HG03280 (cell line): ENCODE results near the gene CYCS.
A peak's percentile ranks its signal among the peaks of the same experiment; 100 is the strongest.
"Not testable (repeated sequence)": the region's sequence is repeated elsewhere in the genome, so short reads cannot be mapped to it uniquely, and the experiment has no call there.

Experiments used
- ATAC-seq: cut with Tn5 transposase; IDR thresholded peaks from one replicate; pipeline ENCODE4 v1.9.1; 2021; ENCODE audit warnings: mild to moderate bottlenecking, moderate library complexity; ENCODE audit not compliant: unreplicated experiment

CYCS gene

DNA sequence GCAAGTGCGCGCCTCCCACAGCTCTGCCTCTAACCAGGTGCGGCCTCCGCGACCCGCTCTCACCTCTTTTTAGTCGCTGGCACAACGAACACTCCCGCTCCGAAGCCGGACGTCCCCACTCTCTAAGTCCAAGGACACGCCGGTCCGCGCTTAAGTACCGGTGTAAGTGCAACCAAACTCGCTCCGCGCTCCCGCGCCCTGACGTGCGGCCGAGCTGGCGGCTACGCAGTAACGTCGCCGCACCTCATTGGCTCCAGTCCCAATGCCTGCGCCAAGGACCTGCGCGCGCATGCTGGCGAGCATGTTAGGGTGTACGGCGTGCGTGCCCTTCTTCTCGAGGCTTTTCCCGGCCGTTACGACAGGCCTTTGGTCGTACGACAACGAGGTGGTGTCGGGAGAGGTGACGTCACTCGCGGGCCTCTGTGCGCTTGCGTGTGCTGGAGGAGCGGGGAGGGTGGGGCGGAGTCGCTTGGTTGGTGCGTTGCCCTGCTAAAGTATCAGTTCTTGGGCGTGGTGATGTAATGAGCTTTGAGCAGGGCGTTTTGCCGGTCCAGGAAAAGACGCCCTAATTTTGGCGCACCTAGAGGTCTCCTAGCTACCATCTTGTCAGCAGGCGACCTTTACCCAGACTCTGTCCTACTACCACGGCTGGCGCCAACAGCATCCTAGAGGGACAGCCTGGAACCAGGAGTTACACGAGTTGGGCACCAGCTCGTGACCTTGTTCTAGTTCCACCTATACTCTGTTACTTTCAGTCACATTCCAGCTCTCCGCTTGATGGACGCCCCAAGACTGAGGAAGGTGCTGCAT lies at the start of gene CYCS:
Gene CYCS, minus strand, starts transcription at position 124 of the 810 bp plus-strand sequence. CDS start 1,141 bp downstream, outside the sequence.
- ATAC-seq = peak; percentile 95

DNA sequence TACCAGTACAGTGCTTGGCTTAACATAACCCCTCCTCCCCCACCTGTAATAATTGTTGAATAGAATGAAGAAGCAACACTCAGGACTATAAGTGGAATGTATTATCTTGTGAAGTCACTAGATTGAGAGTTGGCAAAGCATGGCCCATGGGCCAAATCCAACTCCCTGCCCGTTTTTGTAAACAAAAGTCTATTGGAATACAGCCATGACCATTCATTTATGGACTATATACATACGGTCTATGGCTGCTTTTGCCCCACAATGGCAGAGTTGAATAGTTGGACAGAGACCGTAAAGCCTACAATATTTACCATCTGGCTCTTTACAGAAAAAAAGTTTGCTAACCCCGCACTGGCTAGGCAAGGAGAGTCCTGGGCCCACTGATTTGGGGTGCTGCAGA lies 48.1 kb upstream of the CYCS start:
- no peak for ATAC-seq

DNA sequence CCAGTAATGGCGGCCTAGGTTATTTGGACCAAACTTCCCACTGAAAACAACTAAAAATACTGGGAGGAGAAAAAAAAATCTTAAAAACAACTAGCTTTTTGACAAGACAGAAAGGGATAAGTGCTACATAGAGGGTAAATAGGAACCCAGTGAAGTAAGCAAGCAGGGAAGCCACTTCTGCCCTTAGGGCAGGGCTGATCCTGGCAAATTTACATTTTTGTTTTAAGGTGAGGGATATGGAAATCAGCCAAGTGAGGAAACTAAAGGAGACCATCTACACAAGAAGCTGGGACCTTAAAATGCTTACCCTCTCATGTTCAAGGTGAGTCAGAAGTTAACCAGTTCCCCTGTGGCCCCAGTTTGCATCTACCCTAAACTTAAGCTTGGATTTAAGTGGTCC lies 46.5 kb upstream of the CYCS start:
- ATAC-seq = no peak

DNA sequence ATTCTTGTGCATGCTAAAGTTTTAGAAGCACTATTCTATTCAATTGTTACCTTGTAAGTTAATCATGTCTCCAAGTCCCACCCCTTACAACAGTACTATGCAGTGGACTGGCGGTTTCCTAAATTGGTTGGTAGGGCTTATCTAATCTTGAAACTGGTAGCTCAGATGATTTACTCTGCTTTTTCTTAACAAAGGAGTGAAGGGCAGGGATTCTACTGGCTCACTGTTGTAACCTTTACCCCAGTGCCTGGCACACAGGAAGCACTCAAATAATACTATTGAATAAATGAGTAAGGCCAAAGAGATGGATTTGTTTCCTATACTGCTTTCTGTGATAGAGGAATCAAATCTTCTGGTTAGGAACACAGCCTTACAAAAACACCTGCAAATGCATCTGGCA lies 46.0 kb upstream of the CYCS start:
- no peak for ATAC-seq

DNA sequence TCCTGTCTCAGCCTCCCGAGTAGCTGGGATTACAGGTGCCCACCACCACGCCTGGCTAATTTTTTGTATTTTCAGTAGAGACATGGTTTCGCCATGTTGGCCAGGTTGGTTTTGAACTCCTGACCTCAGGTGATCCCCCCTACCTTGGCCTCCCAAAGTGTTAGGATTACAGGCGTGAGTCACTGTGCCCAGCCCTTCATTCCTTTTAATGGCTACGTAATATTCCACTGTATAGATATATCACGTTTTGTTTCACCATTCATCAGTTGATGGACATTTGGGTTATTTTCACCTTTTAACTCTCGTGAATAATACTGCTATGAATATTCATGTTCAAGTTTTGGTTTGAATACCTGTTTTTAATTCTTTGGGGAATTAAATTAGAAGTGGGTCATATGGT lies 44.6 kb upstream of the CYCS start:
- ATAC-seq = no peak

DNA sequence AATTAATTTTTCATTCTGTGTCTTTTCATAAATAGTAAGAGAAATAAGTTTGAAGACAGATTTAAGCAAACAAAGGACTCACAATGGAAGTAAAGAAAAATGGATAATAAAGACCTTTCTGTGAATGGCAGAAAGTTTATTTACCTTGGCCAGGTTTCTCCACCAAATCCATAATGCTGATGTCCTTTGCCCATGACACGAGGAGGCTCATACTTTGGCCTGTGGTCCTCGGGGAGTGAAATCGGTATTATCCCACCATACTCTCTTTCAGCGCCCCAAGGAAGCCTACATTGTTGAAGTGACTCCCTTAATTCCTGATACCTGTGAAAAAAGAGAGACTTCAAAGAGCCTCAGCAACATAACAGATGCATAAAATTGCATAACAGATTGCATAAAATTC lies 43.1 kb upstream of the CYCS start:
- no peak for ATAC-seq

DNA sequence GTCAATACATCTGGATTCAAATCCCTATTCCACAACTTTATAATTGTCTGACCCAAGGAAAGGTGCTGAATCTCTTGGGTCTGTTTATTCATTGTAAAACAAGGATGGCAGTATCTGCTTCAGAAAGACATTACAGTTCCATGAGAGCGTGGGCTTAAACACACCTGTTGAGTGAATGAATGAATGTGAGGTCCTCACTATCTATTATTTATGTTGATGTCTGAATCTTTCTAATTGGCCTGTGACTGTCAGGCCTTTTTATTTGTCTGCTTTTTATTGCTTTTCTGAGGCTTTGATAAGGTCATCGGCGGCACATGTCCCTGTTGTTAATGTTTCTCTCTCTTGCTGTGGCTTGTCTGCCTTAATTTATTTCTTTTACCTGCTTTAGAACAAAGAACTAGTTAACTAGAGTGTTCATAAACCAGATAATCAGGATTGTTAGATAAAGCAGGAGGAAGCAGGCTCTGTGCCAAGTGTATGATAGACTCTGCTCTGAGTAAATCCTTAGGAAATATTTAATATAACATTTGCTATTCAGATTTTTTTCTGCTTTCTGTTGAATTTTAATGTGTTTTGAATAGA lies 42.3 kb upstream of the CYCS start:
- ATAC-seq = no peak

DNA sequence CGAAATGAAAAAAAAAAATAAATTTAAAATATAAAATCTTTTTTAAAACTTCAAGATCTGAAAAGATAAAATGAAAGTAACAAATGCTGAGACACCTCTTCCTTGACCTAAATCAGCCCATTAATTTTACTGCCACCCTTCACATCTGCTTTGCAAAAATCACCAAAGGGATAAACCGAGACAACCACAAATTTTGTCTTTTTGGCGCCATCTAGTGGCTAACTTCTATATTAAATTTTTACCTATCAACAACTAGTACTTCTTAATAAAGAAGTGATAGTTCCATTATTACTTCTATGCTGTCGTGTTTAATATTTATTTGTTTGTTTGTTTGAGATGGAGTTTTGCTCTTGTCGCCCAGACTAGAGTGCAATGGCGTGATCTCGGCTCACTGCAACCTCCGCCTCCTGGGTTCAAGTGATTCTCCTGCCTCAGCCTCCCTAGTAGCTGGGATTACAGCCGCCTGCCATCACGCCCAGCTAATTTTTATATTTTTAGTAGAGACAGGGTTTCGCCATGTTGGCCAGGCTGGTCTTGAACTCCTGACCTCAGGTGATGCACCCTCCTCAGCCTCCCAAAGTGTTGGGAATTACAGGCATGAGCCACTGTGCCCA lies 35.0 kb upstream of the CYCS start:
- ATAC-seq = not testable (repeated sequence)

DNA sequence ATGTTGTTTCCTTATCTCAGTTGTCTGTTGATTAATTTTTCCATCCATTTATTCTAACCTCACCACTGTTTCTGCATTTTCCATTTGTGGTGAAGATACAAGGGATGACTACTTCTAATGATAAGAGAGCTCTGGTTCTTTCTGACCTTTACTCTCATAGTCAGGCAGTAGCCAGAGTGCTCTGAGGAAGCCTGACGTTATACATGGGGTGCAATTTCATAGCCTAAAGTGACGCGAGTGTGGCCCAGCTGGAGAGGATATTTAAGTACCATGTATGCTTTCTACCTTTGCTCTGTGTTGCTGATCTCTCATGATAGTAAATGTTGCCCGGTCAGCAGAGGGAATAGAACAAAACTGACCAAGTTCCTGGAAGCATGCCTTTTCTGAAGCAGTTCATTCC lies 33.9 kb upstream of the CYCS start:
- ATAC-seq = no peak

DNA sequence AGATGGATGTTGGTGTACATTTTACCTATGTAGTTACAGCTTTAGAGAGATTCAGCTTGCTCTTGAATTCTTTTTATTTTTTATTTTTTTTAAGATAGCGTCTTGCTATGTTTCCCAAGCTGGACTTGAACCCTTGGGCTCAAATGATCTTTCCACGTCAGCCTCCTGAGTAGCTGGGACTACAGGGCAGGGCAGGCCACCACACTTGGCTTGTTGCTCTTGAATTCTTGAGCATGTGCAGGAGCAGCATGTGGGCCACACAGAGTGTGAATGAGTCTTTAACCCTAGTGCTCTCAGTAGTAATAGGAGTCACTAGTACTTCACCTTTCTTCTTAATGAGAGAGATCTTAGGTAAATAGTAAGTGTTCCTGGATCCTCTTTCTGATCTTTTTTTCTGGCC lies 26.7 kb upstream of the CYCS start:
- ATAC-seq = no peak

DNA sequence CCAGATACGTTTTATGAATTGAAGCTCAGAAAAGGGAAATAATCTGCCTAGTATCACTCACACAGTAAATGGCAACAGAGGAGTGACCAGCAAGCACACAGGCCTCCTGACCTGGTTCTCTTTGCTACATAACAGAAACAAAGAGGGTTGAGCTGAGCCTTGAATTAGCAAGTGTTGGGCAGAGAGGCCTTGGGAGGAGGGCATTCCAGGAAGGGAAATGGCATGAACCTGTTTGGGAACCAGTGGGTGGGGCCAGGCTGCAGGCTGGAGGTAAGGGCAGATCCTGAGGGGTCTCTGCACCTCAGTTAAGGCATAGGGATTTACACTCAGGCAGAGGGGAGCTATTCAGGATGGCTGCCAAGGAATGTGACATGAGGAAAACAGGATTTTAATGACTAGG lies 24.8 kb upstream of the CYCS start:
- ATAC-seq = no peak

DNA sequence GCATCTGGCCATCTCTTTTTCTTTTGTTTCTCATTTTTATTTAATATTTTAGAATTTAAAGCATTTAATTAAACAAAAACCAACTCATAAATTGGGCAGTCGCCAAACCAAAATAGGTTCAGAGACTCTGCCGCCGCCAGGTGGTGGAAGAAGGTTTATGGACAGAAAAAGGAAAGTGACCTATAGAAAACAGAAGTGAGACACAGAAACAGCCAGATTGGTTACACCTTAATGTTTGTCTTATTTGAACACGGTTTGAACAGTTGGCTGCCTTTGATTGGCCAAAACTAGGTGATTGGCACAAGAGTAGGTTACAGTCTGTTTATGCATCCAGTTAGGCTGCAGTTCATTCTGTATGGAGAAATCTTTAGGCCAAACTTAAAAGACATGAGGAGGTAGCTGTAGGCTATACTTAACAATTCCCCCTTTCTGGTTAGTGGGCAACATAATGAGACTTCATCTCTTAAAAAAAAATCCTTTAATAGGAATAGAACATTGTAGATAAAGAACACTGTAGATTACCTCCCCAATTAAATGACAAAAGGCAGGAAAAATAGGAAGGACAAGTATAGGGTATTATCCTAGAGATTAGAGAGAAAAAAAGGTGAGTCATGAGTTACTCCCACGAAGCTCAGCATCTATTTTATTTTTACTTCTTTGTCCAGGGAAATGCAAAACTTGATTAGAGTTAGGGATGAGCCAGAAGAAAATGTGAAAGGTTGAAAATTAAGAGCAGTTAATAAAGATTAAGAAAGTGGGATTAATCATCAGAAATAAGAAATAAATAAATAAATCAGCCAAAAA lies 23.9 kb upstream of the CYCS start:
- ATAC-seq = no peak

DNA sequence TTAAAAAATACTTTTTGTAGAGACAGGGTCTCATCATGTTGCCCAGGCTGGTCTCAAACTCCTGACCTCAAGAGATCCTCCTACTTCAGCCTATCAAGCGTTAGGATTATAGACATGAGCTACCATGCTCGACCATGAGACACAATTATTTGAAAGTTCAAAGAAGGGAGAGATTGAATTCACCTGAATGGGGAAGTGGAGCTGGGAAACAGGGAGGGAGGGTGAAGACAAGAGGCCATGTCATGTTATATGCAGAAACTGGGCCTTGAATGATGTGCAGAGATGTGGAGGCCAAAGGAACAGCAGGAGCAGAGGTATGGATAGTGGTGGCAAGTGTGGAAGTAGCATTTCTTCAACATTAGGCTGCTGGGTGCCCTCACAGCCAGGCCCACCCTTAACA lies 18.7 kb upstream of the CYCS start:
- ATAC-seq = no peak

DNA sequence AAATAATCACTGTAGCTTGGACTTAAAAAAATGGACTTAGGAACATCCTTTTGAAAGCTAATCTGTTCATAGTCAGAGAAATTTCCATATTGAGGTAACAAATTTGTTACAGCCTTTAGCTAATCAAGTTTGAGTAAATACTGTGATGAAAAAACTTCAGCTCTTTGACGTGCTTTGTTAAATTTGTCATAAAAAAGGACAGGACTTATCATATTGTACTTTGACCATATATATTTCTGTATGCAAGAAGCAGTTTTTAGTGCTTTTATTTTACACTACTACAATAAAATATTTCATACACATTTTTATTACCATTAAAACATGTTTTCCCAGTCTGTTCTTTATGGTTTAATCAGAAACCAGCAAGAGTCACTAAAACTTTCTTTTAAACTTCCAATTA lies 14.5 kb upstream of the CYCS start:
- ATAC-seq = no peak

DNA sequence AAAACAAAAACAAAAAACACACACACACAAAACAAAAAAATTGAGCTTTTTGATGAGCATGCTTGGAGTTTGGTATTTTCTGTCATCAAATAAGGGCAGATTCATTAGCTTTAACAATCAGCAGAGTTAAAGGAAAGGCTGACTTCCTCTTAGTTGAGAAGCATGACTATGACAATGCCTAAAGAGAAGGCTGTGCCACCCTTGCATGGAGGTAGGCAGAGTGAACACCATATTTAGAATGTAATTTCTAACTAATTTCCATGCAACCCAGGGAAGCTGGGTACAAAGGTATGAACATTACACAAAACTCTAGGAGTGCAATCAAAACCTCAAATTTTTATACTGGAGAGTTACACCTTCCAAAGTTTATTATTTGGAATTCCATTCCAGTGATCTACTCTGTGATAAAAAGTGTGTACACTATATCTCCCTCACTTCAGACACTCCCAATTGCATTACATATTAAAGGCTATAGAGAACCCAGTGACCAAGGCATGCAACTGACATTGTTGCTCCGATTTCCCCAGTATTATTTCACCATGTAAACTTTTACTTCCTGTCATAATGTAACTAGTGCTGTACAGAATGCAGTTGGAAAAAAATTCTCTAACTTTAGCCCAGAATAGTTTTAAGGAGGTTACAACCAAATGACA lies 9.4 kb upstream of the CYCS start:
- ATAC-seq = no peak

DNA sequence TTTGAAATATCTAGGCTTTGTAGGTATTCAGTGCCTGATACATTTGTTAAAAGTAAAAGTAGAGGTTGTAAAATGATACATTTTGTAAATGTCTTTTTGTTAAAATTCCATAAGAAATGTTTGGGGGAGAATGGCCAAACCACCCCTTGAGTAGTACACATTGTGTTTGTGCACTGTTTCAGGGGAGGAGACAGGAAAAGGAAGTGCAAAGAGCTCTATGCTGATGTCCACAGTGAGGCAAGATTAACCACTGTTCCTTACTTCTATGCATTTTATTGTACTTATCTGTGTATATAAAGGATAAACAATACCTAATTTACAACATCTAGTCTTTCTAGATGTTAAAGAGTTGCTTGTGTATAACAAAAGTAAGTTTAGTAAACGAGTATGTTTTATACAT lies 7.4 kb upstream of the CYCS start:
- ATAC-seq = no peak

DNA sequence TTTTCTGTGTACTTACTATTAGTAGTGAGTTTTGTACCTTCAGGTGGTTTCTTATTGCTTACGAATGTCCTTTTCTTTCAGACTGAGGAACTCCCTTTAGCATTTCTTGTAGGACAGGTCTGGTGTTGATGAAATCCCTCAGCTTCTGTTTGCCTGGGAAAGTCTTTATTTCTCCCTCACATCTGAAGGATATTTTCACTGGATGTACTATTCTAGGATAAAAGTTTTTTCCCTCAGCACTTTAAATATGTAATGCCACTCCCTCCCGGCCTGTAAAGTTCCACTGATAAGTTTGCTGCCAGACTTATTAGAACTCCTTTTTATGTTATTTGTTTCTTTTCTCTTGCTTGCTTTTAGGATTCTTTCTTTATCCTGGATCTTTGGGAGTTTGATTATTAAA lies 1.7 kb upstream of the CYCS start:
- no peak for ATAC-seq

DNA sequence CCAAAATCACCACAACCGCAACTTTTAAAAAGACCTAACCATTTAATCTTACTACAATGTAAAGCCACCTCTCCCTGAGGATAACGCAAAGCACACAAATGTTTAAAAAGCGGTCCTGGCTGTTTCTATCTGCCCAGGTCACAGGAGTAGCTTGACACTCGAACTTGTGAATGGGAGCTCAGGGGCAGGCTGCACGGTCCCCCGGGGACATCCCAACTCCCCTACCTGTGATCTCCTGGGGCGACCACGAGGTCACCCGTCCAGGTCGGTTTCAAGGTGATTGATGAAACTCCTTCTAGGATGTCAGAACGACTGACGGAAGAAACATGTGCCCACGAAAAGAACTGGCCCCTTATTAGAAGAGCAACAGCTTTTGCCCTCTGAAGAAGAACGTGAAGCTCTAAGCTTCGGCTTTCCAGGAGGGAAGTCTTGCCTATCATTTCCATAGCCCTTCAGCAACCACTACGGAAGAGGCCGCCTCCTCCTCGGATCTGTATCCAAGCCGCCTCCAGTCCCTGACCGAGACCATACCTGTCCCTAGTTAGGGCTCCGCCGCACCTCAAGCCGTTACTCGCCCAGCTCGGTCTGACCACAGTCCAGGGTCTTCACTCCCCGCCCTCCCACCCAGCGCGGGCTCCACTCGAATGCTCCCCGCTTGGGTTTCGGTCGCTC lies 459 bp downstream of the CYCS start:
- no peak for ATAC-seq

DNA sequence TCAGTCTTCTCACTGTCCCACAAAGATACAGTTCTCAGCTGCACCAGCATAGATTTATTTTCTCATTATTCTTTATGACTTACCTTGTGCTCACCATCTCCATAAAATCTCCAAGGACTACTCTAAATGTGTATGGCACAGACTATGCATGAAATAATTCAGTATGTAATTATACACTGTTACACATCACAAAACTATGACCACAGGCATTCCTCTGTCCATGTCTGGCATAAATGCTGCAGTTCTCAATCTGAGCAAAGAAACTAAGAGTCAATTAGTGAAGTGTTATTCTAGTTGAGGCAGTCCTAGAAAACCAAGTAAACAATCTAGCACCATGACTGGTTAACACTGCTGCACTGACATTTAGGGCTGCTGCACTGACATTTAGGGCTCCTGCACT lies 2.7 kb downstream of the CYCS start:
- ATAC-seq = no peak

DNA sequence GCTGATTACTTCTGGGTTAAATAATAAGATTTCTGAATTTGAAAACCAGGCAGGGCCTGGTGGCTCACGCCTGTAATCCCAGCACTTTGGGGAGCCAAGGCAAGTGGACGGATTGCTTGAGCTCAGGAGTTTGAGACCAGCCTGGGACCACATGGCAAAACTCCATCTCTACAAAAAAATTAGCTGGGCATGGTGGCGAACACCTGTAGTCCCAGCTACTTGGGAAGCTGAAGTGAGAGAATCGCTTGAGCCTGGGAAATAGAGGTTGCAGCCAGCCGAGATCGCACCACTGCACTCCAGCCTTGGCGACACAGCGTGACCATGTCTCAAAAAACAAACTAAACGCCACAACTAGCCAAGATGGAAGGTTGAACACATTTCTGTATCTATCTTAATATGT lies 3.5 kb downstream of the CYCS start:
- ATAC-seq = no peak

DNA sequence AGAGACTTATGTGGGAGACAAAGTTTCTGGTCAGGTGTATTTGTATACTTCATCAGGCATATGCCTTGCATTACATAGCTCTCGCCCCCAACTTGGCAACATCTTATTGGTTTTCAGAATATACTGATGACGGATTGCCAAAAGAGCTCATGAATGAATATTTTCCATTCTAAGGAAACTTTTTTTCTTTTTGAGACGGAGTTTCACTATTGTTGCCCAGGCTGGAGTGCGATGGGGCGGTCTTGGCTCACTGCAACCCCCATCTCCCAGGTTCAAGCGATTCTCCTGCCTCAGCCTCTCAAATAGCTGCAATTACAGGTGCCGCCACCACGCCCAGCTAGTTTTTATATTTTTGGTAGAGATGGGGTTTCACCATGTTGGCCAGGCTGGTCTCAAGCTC lies 6.0 kb downstream of the CYCS start:
- no peak for ATAC-seq
